Ishikawa (cell line): Measurements from ENCODE around the gene TYRO3.

Experiments
- CEBPB ChIP-seq: IDR thresholded peaks from 2 replicates; pipeline ENCODE4 v1.6.1; 2012
- CREB1 ChIP-seq: IDR thresholded peaks from 2 replicates; pipeline ENCODE4 v1.6.1; 2012; ENCODE audit warnings: low read depth
- EGR1 ChIP-seq: IDR thresholded peaks from 2 replicates; pipeline ENCODE4 v1.6.1; 2012
- EP300 ChIP-seq: IDR thresholded peaks from 2 replicates; pipeline ENCODE4 v1.6.1; 2012; ENCODE audit warnings: borderline replicate concordance
- FOXM1 ChIP-seq: IDR thresholded peaks from 2 replicates; pipeline ENCODE4 v1.6.1; 2012; ENCODE audit warnings: low read depth, borderline replicate concordance
- NFIC ChIP-seq: IDR thresholded peaks from 2 replicates; pipeline ENCODE4 v1.6.1; 2012
- RAD21 ChIP-seq: IDR thresholded peaks from 2 replicates; pipeline ENCODE4 v1.6.1; 2012; ENCODE audit warnings: low read depth
- REST ChIP-seq: IDR thresholded peaks from 2 replicates; pipeline ENCODE4 v1.6.1; 2012; ENCODE audit warnings: low read depth, mild to moderate bottlenecking
- TAF1 ChIP-seq: IDR thresholded peaks from 2 replicates; pipeline ENCODE4 v1.6.1; 2012; ENCODE audit warnings: low read depth, mild to moderate bottlenecking
- TCF12 ChIP-seq: IDR thresholded peaks from 2 replicates; pipeline ENCODE4 v1.6.1; 2012; ENCODE audit warnings: low read depth
- TEAD4 ChIP-seq: IDR thresholded peaks from 2 replicates; pipeline ENCODE4 v1.6.1; 2012
- USF1 ChIP-seq: IDR thresholded peaks from 2 replicates; pipeline ENCODE4 v1.6.1; 2012
- YY1 ChIP-seq: IDR thresholded peaks from 2 replicates; pipeline ENCODE4 v1.6.1; 2012; ENCODE audit warnings: low read depth
- ZBTB7A ChIP-seq: IDR thresholded peaks from 2 replicates; pipeline ENCODE4 v1.6.1; 2012; ENCODE audit warnings: low read depth
- TF ChIP-seq, protein P1 (sequence below): IDR thresholded peaks from 2 replicates; pipeline ENCODE4 v1.6.1; 2012

Gene TYRO3

GRCh38 chr15:41558400-41559238, at the start of gene TYRO3:
TSS of gene TYRO3 (plus strand) at chr15:41559212. CDS start at chr15:41559258, 46 bp downstream.
- TF ChIP-seq CREB1 (no peak), TEAD4 (no peak), RAD21 (no peak), TCF12 (no peak), CEBPB (no peak)
- TF ChIP-seq, protein P1, sequence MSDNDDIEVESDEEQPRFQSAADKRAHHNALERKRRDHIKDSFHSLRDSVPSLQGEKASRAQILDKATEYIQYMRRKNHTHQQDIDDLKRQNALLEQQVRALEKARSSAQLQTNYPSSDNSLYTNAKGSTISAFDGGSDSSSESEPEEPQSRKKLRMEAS = peak; percentile 28; the same call in 1 of the 2 replicates

- TF ChIP-seq USF1 (no peak), CREB1 (no peak), EP300 (no peak), RAD21 (no peak), YY1 (no peak), TAF1 (no peak), FOXM1 (no peak), EGR1 (no peak), ZBTB7A (no peak), TEAD4 (no peak), REST (no peak), NFIC (no peak), TCF12 (no peak), CEBPB (no peak)
- TF ChIP-seq, protein P1 = no peak
Measured at GRCh38 chr15:41510728-41511127, 48.3 kb upstream of the TYRO3 start.

- TF ChIP-seq USF1 = no peak
- TF ChIP-seq ZBTB7A = 0 out of 2 replicates have a peak, but pooled peaks have one; percentile 18
- TF ChIP-seq RAD21 = peak; percentile 7; the same call in 1 of the 2 replicates
Measured at GRCh38 chr15:41511331-41511898, 47.6 kb upstream of the TYRO3 start.

DNA sequence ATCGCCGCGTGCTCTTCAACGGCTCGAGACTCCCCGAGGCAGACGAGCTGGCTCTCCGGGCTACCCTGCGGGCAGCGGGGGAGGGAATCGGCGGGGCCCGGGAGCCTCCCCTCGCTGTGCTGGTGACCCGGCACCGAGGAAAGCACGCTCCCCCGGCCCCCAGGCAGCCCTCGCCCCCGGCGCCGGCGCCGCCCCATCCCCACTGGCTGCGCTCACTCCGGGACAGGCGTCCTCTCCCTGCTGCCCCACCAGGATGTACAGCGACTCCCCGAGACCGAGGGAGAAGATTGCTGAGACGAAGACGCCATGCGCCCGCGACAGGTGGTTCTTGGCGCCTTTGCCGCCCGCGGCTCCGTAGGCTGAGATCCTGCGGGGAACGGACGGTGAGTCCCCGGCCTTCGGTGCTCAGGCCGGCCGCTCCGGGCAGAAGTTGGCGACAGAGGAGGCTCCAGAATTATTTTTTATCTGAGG, 47.1 kb upstream of the TYRO3 start:
- TF ChIP-seq CREB1 = no peak
- TF ChIP-seq TCF12 = no peak
- no peak for TF ChIP-seq CEBPB

GRCh38 chr15:41512512-41512939, 46.5 kb upstream of the TYRO3 start:
- no peak for TF ChIP-seq EP300
- no peak for TF ChIP-seq YY1
- no peak for TF ChIP-seq ZBTB7A

- TF ChIP-seq CREB1 (no peak), USF1 (no peak), CEBPB (no peak), RAD21 (no peak), EGR1 (no peak), EP300 (no peak), TEAD4 (no peak), ZBTB7A (no peak), REST (no peak), FOXM1 (no peak), TAF1 (no peak), NFIC (no peak), YY1 (no peak), TCF12 (no peak)
- TF ChIP-seq, protein P1 = no peak
Measured at GRCh38 chr15:41512940-41513505, 46.0 kb upstream of the TYRO3 start.
